ENCODE data around the gene SECISBP2.

GRCh38 chr9:89377411-89377810 is 59.1 kb downstream of the SECISBP2 start:
- no peak for TF ChIP-seq CTCF (IDR thresholded peaks at IDR 0.05; ENCODE audit: insufficient read depth, low read length, poor library complexity, severe bottlenecking)
- no peak for TF ChIP-seq EZH2phosphoT487 (conservative IDR thresholded peaks at IDR 0.05; ENCODE audit: low read length)

Data from SU-DHL-6 (cell line).